Amniotic epithelial cell (primary cell): ENCODE data around the gene KCNG4.
A peak's percentile ranks its signal among the peaks of the same experiment; 100 is the strongest.

Experiments
- DNase-seq: peaks from one replicate; pipeline ENCODE4 v3.0.0-alpha.2; 2010; ENCODE audit warnings: low read depth

The KCNG4 gene

GRCh38 chr16:84266451-84266850, 26.6 kb upstream of the KCNG4 start:
- DNase-seq, result peak; percentile 78

- no peak for DNase-seq
These were observed 23.1 kb upstream of the KCNG4 start for GRCh38 chr16:84262939-84263338.

- DNase-seq, result no peak
These were observed 22.2 kb upstream of the KCNG4 start for GRCh38 chr16:84262031-84262430.

GRCh38 chr16:84260766-84261554, 21.1 kb upstream of the KCNG4 start:
- DNase-seq, result no peak

GRCh38 chr16:84259691-84260090, 19.9 kb upstream of the KCNG4 start:
- no peak for DNase-seq

- DNase-seq, result no peak
These were observed 18.5 kb upstream of the KCNG4 start for GRCh38 chr16:84258266-84258665.

GRCh38 chr16:84255050-84255810, 15.4 kb upstream of the KCNG4 start:
- no peak for DNase-seq

GRCh38 chr16:84254062-84254461, 14.2 kb upstream of the KCNG4 start:
- peak; percentile 18 for DNase-seq

- DNase-seq, result no peak
These were observed 13.4 kb upstream of the KCNG4 start for GRCh38 chr16:84253173-84253572.

- no peak for DNase-seq
These were observed 12.4 kb upstream of the KCNG4 start for GRCh38 chr16:84252184-84252583.

- DNase-seq, result peak; percentile 4
These were observed 8.0 kb upstream of the KCNG4 start for GRCh38 chr16:84247844-84248243.

- DNase-seq, result no peak
These were observed 7.5 kb upstream of the KCNG4 start for GRCh38 chr16:84247331-84247730.

GRCh38 chr16:84246679-84247077, 6.9 kb upstream of the KCNG4 start:
- DNase-seq, result no peak

GRCh38 chr16:84245956-84246678, 6.3 kb upstream of the KCNG4 start:
- DNase-seq, result no peak

GRCh38 chr16:84244728-84245127, 4.9 kb upstream of the KCNG4 start:
- DNase-seq, result no peak

GRCh38 chr16:84243732-84244131, 3.9 kb upstream of the KCNG4 start:
- DNase-seq, result no peak

GRCh38 chr16:84242839-84243238, 3.0 kb upstream of the KCNG4 start:
- DNase-seq, result no peak

GRCh38 chr16:84241778-84242177, 2.0 kb upstream of the KCNG4 start:
- DNase-seq, result no peak

GRCh38 chr16:84240455-84240854, 643 bp upstream of the KCNG4 start:
- DNase-seq, result no peak

GRCh38 chr16:84239141-84239769, 557 bp downstream of the KCNG4 start:
- DNase-seq, result no peak

- DNase-seq, result no peak
These were observed 1.6 kb downstream of the KCNG4 start for GRCh38 chr16:84237994-84238750.

GRCh38 chr16:84236671-84237070, 3.1 kb downstream of the KCNG4 start:
- DNase-seq, result no peak
